ENCODE data around the gene ZNF576. TPM values are rescaled to one million over a fixed set of nuclear protein-coding genes. Genes with fewer than 3 reads are reported as not detected.

Gene ZNF576
- total and polyA plus RNA-seq, 4 experiments from 2014 or later = 8.4 to 18.6 (median 15.7) TPM

DNA sequence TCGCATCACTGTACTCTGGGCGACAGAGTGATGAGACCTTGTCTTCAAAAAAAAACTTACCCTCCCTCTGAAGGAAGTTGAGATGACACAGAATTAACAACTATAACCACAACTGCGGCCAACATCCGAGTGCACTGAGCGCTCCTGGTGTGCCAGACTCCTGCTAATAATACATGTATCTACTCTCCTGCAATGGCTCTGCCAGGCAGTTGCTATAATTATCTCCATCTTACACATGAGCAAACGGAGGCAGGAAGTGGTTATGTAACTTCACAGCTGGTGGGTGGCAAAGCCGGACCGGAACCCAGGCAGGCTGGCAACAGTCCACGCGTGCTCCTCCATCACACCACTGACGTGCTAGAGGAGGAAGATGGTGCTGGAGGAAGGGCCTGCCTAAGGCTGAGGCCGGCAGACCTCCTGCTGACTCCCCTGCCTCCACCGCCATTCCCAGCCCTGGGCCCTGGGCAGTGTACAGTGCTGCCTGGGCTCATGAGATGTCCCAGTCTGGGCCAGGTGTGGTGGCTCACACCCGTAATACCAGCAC is 33.6 kb upstream of the ZNF576 start:
- H3K27ac Mint-ChIP-seq = peak overlapping the region; percentile 92 to 98 (median 96)
- peak overlapping the region; percentile 72 for H3K27ac ChIP-seq (ENCODE audit: low read depth, low read length)
- peak overlapping the region; percentile 63 to 86 (median 74) for H3K4me3 Mint-ChIP-seq
- H3K9me3 Mint-ChIP-seq = peaks cover 0 to 2% (median 0%) of the 10 kb centered on the region in 8 donors
- H3K27me3 Mint-ChIP-seq = no peaks in the 10 kb centered on the region
- no peaks in the 10 kb centered on the region for H3K27me3 ChIP-seq (ENCODE audit: insufficient read depth, low read length)
- intact Hi-C loops (cut with micrococcal nuclease) = loop anchor here (1.0 to 10.0 kb wide), 5 partner anchors 7 to 222 kb away; partner anchors contain the start of genes IRGQ, KCNN4, PINLYP and XRCC1
- H3K4me1 ChIP-seq (ENCODE audit: insufficient read depth, low read length) = peaks cover 45% of the 10 kb centered on the region
- DNase-seq = peak; percentile 82 to 93 (median 86)
- ChIA-PET POLR2A (ENCODE audit: partially characterized antibody) (interaction anchor here (0.6 to 6.1 kb wide), 8 partner anchors 12 to 99 kb away, joined by 3 to 41 read pairs (median 3); partner anchors contain the start of genes ETHE1, IRGQ, PINLYP and XRCC1), CTCF (ENCODE audit: partially characterized antibody) (interaction anchor here (1.6 to 7.0 kb wide), 3 partner anchors 8 to 58 kb away, joined by 3 to 59 read pairs (median 19); partner anchors contain the start of genes IRGQ and ZNF576)
- H3K4me1 Mint-ChIP-seq = peaks cover 36 to 65% (median 43%) of the 10 kb centered on the region in 4 donors
- H3K4me3 ChIP-seq (ENCODE audit: low read length in 2 of 2) = peak overlapping the region in 1 of 2 donors; percentile 32
- peaks cover 14 to 22% of the 10 kb centered on the region in 2 donors for H3K36me3 Mint-ChIP-seq
- no peaks in the 10 kb centered on the region for H3K9me3 ChIP-seq (ENCODE audit: control insufficient read depth in 1 of 2, low read length in 2 of 2)
- peaks cover 3% of the 10 kb centered on the region for H3K36me3 ChIP-seq (ENCODE audit: insufficient read depth, low read length)

DNA sequence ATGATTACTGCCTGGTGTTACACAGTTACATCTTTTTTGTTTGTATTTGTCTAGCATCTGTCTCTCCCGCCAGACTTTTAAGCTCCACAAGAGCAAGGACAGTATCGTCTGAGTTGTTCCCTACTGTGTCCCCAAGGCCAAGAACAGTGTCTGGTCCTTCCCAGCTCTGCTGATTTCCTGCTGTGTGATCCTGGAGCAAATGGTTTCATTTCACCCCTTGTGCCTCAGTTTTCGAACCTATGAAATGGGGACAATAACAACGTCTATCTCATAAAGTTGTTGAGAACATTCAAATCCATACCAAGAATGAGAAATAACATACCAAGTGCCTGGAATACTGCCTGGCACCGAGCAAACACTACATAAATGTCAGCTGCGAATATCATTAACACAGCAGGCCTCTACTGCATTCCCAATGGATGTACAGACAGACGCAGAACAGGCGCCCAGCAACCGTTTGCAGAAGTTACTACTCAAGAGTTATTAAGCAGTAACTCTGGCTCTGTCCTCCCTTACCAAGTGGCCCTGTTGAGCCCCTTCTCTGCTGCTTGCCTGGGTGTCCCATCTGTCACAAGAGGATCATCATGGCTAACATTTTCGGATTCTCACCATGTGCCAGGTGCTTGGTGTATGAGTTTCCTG is 32.5 kb upstream of the ZNF576 start:
- Mint-ChIP-seq H3K27me3 (no peaks in the 10 kb centered on the region), H3K36me3 (peaks cover 14 to 19% of the 10 kb centered on the region in 2 donors), H3K9me3 (peaks cover 0 to 2% (median 0%) of the 10 kb centered on the region in 8 donors), H3K27ac (peak overlapping the region; percentile 92 to 98 (median 96)), H3K4me3 (peak overlapping the region in 7 of 8 donors; percentile 3 to 83 (median 51)), H3K4me1 (peaks cover 36 to 65% (median 43%) of the 10 kb centered on the region in 4 donors)
- ChIA-PET POLR2A (ENCODE audit: partially characterized antibody) (interaction anchor here (1.0 to 6.1 kb wide), 6 partner anchors 9 to 59 kb away, joined by 3 to 41 read pairs (median 4); partner anchors contain the start of genes ETHE1, IRGQ, PINLYP and XRCC1), CTCF (ENCODE audit: partially characterized antibody) (interaction anchor here (2.8 to 7.0 kb wide), 2 partner anchors 9 to 31 kb away, joined by 19 to 59 read pairs; partner anchors contain the start of genes IRGQ and ZNF576)
- H3K4me3 ChIP-seq (ENCODE audit: low read length in 2 of 2) = no peak overlapping the region
- intact Hi-C loops (cut with micrococcal nuclease) = loop anchor here (1.0 to 10.0 kb wide), 3 partner anchors 9 to 221 kb away; partner anchors contain the start of genes KCNN4 and ZNF575
- no peak for DNase-seq
- peaks cover 3% of the 10 kb centered on the region for H3K36me3 ChIP-seq (ENCODE audit: insufficient read depth, low read length)
- peaks cover 45% of the 10 kb centered on the region for H3K4me1 ChIP-seq (ENCODE audit: insufficient read depth, low read length)
- H3K27ac ChIP-seq (ENCODE audit: low read depth, low read length) = peak overlapping the region; percentile 72
- no peaks in the 10 kb centered on the region for H3K9me3 ChIP-seq (ENCODE audit: control insufficient read depth in 1 of 2, low read length in 2 of 2)
- no peaks in the 10 kb centered on the region for H3K27me3 ChIP-seq (ENCODE audit: insufficient read depth, low read length)

DNA sequence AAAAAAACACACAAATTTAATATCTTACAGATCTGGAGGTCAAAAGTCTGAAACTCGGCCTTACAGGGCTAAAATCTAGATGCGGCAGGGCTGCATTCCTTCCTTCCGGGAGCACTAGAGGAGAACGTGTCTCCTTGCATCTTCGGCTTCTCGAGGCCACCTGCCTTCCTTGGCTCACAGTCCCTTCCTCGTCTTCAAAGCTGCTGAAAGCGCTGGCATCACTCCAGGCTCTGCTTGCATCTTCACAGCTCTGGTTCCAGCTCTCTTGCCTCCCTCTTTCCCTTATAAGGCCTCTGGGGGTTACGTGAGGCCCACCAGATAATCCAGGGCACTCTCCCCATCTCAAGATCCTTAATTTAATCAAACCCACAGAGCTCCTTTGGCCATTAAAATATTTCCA is 31.6 kb upstream of the ZNF576 start:
- Histone ChIP-seq H3K36me3 (ENCODE audit: insufficient read depth, low read length) (no peaks in the 10 kb centered on the region), H3K27me3 (ENCODE audit: insufficient read depth, low read length) (no peaks in the 10 kb centered on the region), H3K9me3 (ENCODE audit: control insufficient read depth in 1 of 2, low read length in 2 of 2) (no peaks in the 10 kb centered on the region), H3K4me1 (ENCODE audit: insufficient read depth, low read length) (peaks cover 45% of the 10 kb centered on the region), H3K27ac (ENCODE audit: low read depth, low read length) (no peak overlapping the region), H3K4me3 (ENCODE audit: low read length in 2 of 2) (no peak overlapping the region)
- Mint-ChIP-seq H3K27me3 (no peaks in the 10 kb centered on the region), H3K4me3 (no peak overlapping the region), H3K36me3 (peaks cover 11 to 17% of the 10 kb centered on the region in 2 donors), H3K27ac (peak overlapping the region; percentile 29 to 92 (median 80)), H3K9me3 (peaks cover 0 to 2% (median 0%) of the 10 kb centered on the region in 8 donors), H3K4me1 (peaks cover 37 to 64% (median 44%) of the 10 kb centered on the region in 4 donors)
- POLR2A ChIA-PET (ENCODE audit: partially characterized antibody) = interaction anchor here (0.6 to 6.1 kb wide), 5 partner anchors 9 to 41 kb away, joined by 3 to 41 read pairs (median 3); partner anchors contain the start of genes IRGQ, XRCC1 and ZNF576
- intact Hi-C loops (cut with micrococcal nuclease) = loop anchor here (10.0 kb wide), 1 partner anchor 220 kb away; the partner anchor contains the start of gene KCNN4
- DNase-seq = no peak
- CTCF ChIA-PET (ENCODE audit: partially characterized antibody) = interaction anchor here (1.1 to 7.0 kb wide), 4 partner anchors 10 to 32 kb away, joined by 3 to 59 read pairs (median 12); partner anchors contain the start of genes IRGQ, XRCC1, ZNF575 and ZNF576

DNA sequence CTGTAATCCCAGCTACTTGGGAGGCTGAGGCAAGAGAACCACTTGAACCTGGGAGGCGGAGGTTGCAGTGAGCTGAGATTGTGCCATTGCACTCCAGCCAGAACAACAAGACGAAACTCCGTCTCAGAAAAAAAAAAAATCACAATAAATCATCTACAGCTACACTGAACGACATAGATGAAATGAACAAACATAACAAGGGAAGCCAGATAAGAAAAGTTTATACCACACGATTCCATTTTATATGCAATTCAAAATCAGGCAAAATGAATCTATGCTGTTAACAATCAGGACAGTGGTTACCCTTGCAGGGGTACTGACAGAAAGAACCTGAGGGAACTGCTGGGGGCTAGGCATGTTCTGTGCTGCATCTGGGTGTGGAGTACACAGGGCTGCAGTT is 26.7 kb upstream of the ZNF576 start:
- Histone ChIP-seq H3K27me3 (ENCODE audit: insufficient read depth, low read length) (no peaks in the 10 kb centered on the region), H3K9me3 (ENCODE audit: control insufficient read depth in 1 of 2, low read length in 2 of 2) (no peaks in the 10 kb centered on the region), H3K4me1 (ENCODE audit: insufficient read depth, low read length) (peaks cover 16% of the 10 kb centered on the region), H3K36me3 (ENCODE audit: insufficient read depth, low read length) (no peaks in the 10 kb centered on the region), H3K27ac (ENCODE audit: low read depth, low read length) (no peak overlapping the region), H3K4me3 (ENCODE audit: low read length in 2 of 2) (no peak overlapping the region)
- no peak for DNase-seq
- Mint-ChIP-seq H3K27ac (peak overlapping the region in 6 of 7 donors; percentile 6 to 79 (median 42)), H3K36me3 (peaks cover 10 to 16% of the 10 kb centered on the region in 2 donors), H3K27me3 (no peaks in the 10 kb centered on the region), H3K4me3 (peak overlapping the region in 2 of 8 donors; percentile 24 to 54), H3K9me3 (peaks cover 0 to 2% (median 0%) of the 10 kb centered on the region in 8 donors), H3K4me1 (peaks cover 20 to 56% (median 34%) of the 10 kb centered on the region in 4 donors)
- CTCF ChIA-PET (ENCODE audit: partially characterized antibody) = interaction anchor here (2.8 to 3.9 kb wide), 2 partner anchors 14 to 25 kb away, joined by 16 to 24 read pairs; partner anchors contain the start of genes IRGQ and ZNF576
- POLR2A ChIA-PET (ENCODE audit: partially characterized antibody) = interaction anchor here (1.9 kb wide), 1 partner anchor 25 kb away, joined by 5 read pairs; the partner anchor contains the start of gene IRGQ
- intact Hi-C loops (cut with micrococcal nuclease) = loop anchor here (10.0 kb wide), 1 partner anchor 215 kb away; the partner anchor contains the start of gene KCNN4

DNA sequence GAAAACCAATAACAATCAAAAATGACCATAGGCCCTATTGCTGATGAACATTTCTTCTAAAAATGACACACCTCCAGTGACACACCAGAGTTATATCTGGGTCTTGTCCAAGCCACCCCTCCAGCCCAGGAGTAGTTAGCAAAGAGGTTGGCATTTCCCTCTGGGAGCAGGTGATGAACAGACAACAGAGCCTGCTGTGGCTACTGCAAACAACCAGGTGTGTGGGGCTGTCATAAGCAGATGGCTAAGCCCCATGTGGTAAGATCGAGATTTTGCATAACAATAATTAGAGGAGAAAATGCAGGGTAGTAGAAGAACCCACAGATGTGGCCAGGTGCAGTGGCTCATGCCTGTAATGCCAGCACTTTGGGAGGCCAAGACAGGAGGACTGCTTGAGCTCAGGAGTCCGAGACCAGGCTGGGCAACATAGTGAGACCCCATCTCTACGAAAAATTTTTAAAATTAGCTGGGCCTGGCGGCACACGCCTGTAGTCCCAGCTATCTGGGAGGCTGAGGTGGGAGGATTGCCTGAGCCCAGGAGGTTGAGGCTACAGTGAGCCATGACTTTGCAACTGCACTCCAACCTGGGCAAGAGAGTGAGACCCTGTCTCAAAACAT is 26.1 kb upstream of the ZNF576 start:
- Mint-ChIP-seq H3K9me3 (peaks cover 0 to 2% (median 0%) of the 10 kb centered on the region in 8 donors), H3K4me1 (peaks cover 21 to 56% (median 38%) of the 10 kb centered on the region in 4 donors), H3K36me3 (peaks cover 10 to 21% of the 10 kb centered on the region in 2 donors), H3K27me3 (no peaks in the 10 kb centered on the region), H3K4me3 (no peak overlapping the region), H3K27ac (peak overlapping the region in 6 of 7 donors; percentile 6 to 83 (median 53))
- intact Hi-C loops (cut with micrococcal nuclease) = no loop called here
- H3K4me1 ChIP-seq (ENCODE audit: insufficient read depth, low read length) = peaks cover 16% of the 10 kb centered on the region
- no peaks in the 10 kb centered on the region for H3K9me3 ChIP-seq (ENCODE audit: control insufficient read depth in 1 of 2, low read length in 2 of 2)
- H3K36me3 ChIP-seq (ENCODE audit: insufficient read depth, low read length) = no peaks in the 10 kb centered on the region
- no peaks in the 10 kb centered on the region for H3K27me3 ChIP-seq (ENCODE audit: insufficient read depth, low read length)
- DNase-seq = no peak
- ChIA-PET POLR2A (ENCODE audit: partially characterized antibody) (interaction anchor here (1.9 kb wide), 1 partner anchor 25 kb away, joined by 5 read pairs; the partner anchor contains the start of gene IRGQ), CTCF (ENCODE audit: partially characterized antibody) (interaction anchor here (2.8 to 3.9 kb wide), 2 partner anchors 15 to 25 kb away, joined by 16 to 24 read pairs; partner anchors contain the start of genes IRGQ and ZNF576)
- no peak overlapping the region for H3K27ac ChIP-seq (ENCODE audit: low read depth, low read length)
- H3K4me3 ChIP-seq (ENCODE audit: low read length in 2 of 2) = no peak overlapping the region

DNA sequence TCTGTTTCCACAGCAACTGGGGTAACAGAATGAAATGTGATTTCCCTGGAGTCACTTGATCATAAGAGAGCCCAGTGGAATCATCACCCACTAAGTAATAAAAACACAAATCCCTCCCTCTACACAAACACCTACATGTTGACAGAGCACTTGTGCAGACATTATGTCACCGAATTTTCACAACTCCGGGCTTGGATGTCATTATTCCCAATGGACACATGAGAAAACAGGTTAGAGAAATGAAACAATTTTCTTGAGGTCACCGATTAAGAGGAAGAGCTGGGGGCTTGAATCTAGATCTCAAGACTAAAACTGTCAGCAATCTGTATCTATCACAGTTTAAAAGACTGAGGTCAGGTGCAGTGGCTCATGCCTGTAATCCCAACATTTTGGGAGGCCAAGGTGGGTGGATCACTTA is 24.2 kb upstream of the ZNF576 start:
- Mint-ChIP-seq H3K9me3 (no peaks in the 10 kb centered on the region), H3K27ac (peak overlapping the region; percentile 3 to 86 (median 66)), H3K36me3 (peaks cover 10 to 22% of the 10 kb centered on the region in 2 donors), H3K4me1 (peaks cover 19 to 64% (median 38%) of the 10 kb centered on the region in 4 donors), H3K27me3 (no peaks in the 10 kb centered on the region), H3K4me3 (peak overlapping the region in 1 of 8 donors; percentile 3)
- DNase-seq = no peak
- POLR2A ChIA-PET (ENCODE audit: partially characterized antibody) = no interaction called here
- no peak overlapping the region for H3K4me3 ChIP-seq (ENCODE audit: low read length in 2 of 2)
- H3K27me3 ChIP-seq (ENCODE audit: insufficient read depth, low read length) = no peaks in the 10 kb centered on the region
- no peak overlapping the region for H3K27ac ChIP-seq (ENCODE audit: low read depth, low read length)
- H3K36me3 ChIP-seq (ENCODE audit: insufficient read depth, low read length) = no peaks in the 10 kb centered on the region
- H3K4me1 ChIP-seq (ENCODE audit: insufficient read depth, low read length) = peaks cover 23% of the 10 kb centered on the region
- CTCF ChIA-PET (ENCODE audit: partially characterized antibody) = interaction anchor here (1.2 to 3.9 kb wide), 2 partner anchors 17 to 36 kb away, joined by 6 to 24 read pairs; no protein-coding TSS in a partner anchor
- intact Hi-C loops (cut with micrococcal nuclease) = no loop called here
- no peaks in the 10 kb centered on the region for H3K9me3 ChIP-seq (ENCODE audit: control insufficient read depth in 1 of 2, low read length in 2 of 2)

Data from CD4-positive, alpha-beta memory T cell (primary cell).